Stimulated activated CD8-positive, alpha-beta memory T cell treated with anti-CD3 and anti-CD28 coated beads, Interleukin-4, amount 100 ng/mL, for 48 hours (primary cell): ENCODE measurements around the gene POU6F2.

Experiments
- DNase-seq: peaks from one replicate; pipeline ENCODE4 v3.0.0-alpha.2; 2020

The POU6F2 gene

GRCh38 chr7:39069896-39070881, 92.5 kb downstream of the POU6F2 start:
- no peak for DNase-seq

GRCh38 chr7:39071116-39071515, 93.4 kb downstream of the POU6F2 start:
- no peak for DNase-seq

- no peak for DNase-seq
Measured at GRCh38 chr7:39073432-39073831, 95.7 kb downstream of the POU6F2 start.

GRCh38 chr7:39075210-39075609, 97.5 kb downstream of the POU6F2 start:
- DNase-seq = no peak

GRCh38 chr7:39083781-39084180, 106.1 kb downstream of the POU6F2 start:
- no peak for DNase-seq

GRCh38 chr7:39084349-39084748, 106.6 kb downstream of the POU6F2 start:
- no peak for DNase-seq

- no peak for DNase-seq
Measured at GRCh38 chr7:39085189-39085588, 107.5 kb downstream of the POU6F2 start.

- DNase-seq = no peak
Measured at GRCh38 chr7:39085590-39086049, 107.9 kb downstream of the POU6F2 start.

- DNase-seq = no peak
Measured at GRCh38 chr7:39086638-39087360, 109.1 kb downstream of the POU6F2 start.

GRCh38 chr7:39088730-39089593, 111.3 kb downstream of the POU6F2 start:
- DNase-seq = no peak

- no peak for DNase-seq
Measured at GRCh38 chr7:39091145-39091544, 113.4 kb downstream of the POU6F2 start.

GRCh38 chr7:39091774-39092173, 114.1 kb downstream of the POU6F2 start:
- DNase-seq = no peak

- no peak for DNase-seq
Measured at GRCh38 chr7:39094731-39095130, 117.0 kb downstream of the POU6F2 start.

- DNase-seq = no peak
Measured at GRCh38 chr7:39095875-39096619, 118.3 kb downstream of the POU6F2 start.

GRCh38 chr7:39098506-39098905, 120.8 kb downstream of the POU6F2 start:
- DNase-seq = no peak

- DNase-seq = no peak
Measured at GRCh38 chr7:39099146-39099545, 121.4 kb downstream of the POU6F2 start.

- no peak for DNase-seq
Measured at GRCh38 chr7:39100270-39100669, 122.6 kb downstream of the POU6F2 start.

GRCh38 chr7:39102234-39102633, 124.5 kb downstream of the POU6F2 start:
- no peak for DNase-seq

GRCh38 chr7:39105720-39106119, 128.0 kb downstream of the POU6F2 start:
- DNase-seq = no peak

GRCh38 chr7:39125846-39126245, 148.1 kb downstream of the POU6F2 start:
- no peak for DNase-seq

- DNase-seq = no peak
Measured at GRCh38 chr7:39127058-39127457, 149.3 kb downstream of the POU6F2 start.

GRCh38 chr7:39128287-39128843, 150.7 kb downstream of the POU6F2 start:
- DNase-seq = no peak
